CD4-positive, alpha-beta T cell (primary cell): ENCODE data around the gene ELFN1. TPM values are rescaled to one million over a fixed set of nuclear protein-coding genes. Genes with fewer than 3 reads are reported as not detected.

Experiments used
- ATAC-seq: fragments of 200-7000 bp; cut with Tn5 transposase; one replicate; pipeline ENCODE4 v1.10.0; 2022; ENCODE audit warnings: mild to moderate bottlenecking; ENCODE audit not compliant: poor library complexity
- CTCF ChIA-PET: fragments of 350-600 bp; sonication (Branson Sonifier 250); formaldehyde crosslinking; loops from one replicate; lab custom pipeline; 2021; ENCODE audit warnings: antibody characterized with exemption, inconsistent platforms; lab: Charles Lee
- POLR2A ChIA-PET: fragments of 350-600 bp; sonication (Branson Sonifier 250); formaldehyde crosslinking; loops from one replicate; lab custom pipeline; 2021; ENCODE audit warnings: antibody characterized with exemption, inconsistent platforms; lab: Charles Lee
- DNase-seq, 14 experiments: peaks; one replicate each; pipeline ENCODE4 v3.0.0-alpha.2; 2013 to 2020; ENCODE audit warnings: mixed read lengths in 2 of 14
- H3K27ac ChIP-seq, 2 donors: one replicate each; pipeline versions ENCODE4 v1.5.1 to v1.7.0; 2013; ENCODE audit warnings: low read length in 2 of 2, low read depth in 1 of 2, mild to moderate bottlenecking in 1 of 2
- H3K27me3 ChIP-seq, 2 experiments: 1 replicate in 1 of 2; 2 replicates in 1 of 2; pipeline versions ENCODE4 v1.6.1 to v1.7.0; 2013; ENCODE audit warnings: low read length in 2 of 2, control low read depth in 1 of 2, mild to moderate bottlenecking in 1 of 2, moderate library complexity in 1 of 2; ENCODE audit not compliant: insufficient read depth in 2 of 2, control insufficient read depth in 1 of 2
- H3K36me3 ChIP-seq: one replicate; pipeline ENCODE4 v1.6.1; 2013; ENCODE audit warnings: low read length, control low read depth; ENCODE audit not compliant: insufficient read depth
- H3K4me1 ChIP-seq: one replicate; pipeline ENCODE4 v1.6.1; 2013; ENCODE audit warnings: low read length, control low read depth; ENCODE audit not compliant: insufficient read depth
- H3K4me3 ChIP-seq: one replicate; pipeline ENCODE4 v1.5.1; 2013; ENCODE audit warnings: mild to moderate bottlenecking, low read length, moderate library complexity
- H3K9me3 ChIP-seq, 2 experiments: 1 replicate in 1 of 2; 2 replicates in 1 of 2; pipeline versions ENCODE4 v1.6.1 to v1.7.0; 2013; ENCODE audit warnings: low read length in 2 of 2, mild to moderate bottlenecking in 2 of 2, control low read depth in 1 of 2, moderate library complexity in 1 of 2; ENCODE audit not compliant: control insufficient read depth in 1 of 2, insufficient read depth in 1 of 2
- H3K27ac Mint-ChIP-seq: one replicate; pipeline ENCODE4 v1.8.0; 2020; ENCODE audit warnings: mixed read lengths
- H3K27me3 Mint-ChIP-seq: one replicate; pipeline ENCODE4 v1.8.0; 2021; ENCODE audit warnings: mixed read lengths
- H3K36me3 Mint-ChIP-seq: one replicate; pipeline ENCODE4 v1.8.0; 2021; ENCODE audit warnings: low read depth, mixed read lengths
- H3K4me1 Mint-ChIP-seq: one replicate; pipeline ENCODE4 v1.8.0; 2021; ENCODE audit warnings: low read depth, mixed read lengths
- H3K4me3 Mint-ChIP-seq: one replicate; pipeline ENCODE4 v1.8.0; 2020; ENCODE audit warnings: mild to moderate bottlenecking, mixed read lengths
- H3K9me3 Mint-ChIP-seq: one replicate; pipeline ENCODE4 v1.8.0; 2020; ENCODE audit warnings: mixed read lengths
- CTCF ChIP-seq: fragments of 200-600 bp; IDR thresholded peaks from one replicate; pipeline ENCODE4 v1.8.0; 2022; ENCODE audit warnings: antibody characterized with exemption, mild to moderate bottlenecking
- intact Hi-C, 2 experiments: fragments of 100-400 bp; cut with DNase I in 1 of 2; cut with micrococcal nuclease in 1 of 2; formaldehyde crosslinking; loops; one replicate each; pipeline versions ENCODE4 v1.15.1 to v1.9.0; 2023 to 2025; cut with DNase I, micrococcal nuclease
- total RNA-seq, 174 experiments: library from RNA in 2 of 174; stranded (reverse) in 2 of 174; gene quantifications; one replicate each; pipeline ENCODE4 v1.2.3 and lab custom pipeline; 2021 to 2026

Gene ELFN1
- total RNA-seq, 2 experiments from 2014 or later, result not detected

- Mint-ChIP-seq H3K27ac (no peak overlapping the region), H3K9me3 (no peaks in the 10 kb centered on the region), H3K27me3 (peaks cover 50% of the 10 kb centered on the region), H3K4me1 (peaks cover 11% of the 10 kb centered on the region), H3K36me3 (no peaks in the 10 kb centered on the region), H3K4me3 (no peak overlapping the region)
- H3K4me3 ChIP-seq, result no peak overlapping the region
- H3K36me3 ChIP-seq, result no peaks in the 10 kb centered on the region
- H3K9me3 ChIP-seq, result peaks cover 0 to 25% of the 10 kb centered on the region in 2 experiments
- CTCF ChIA-PET, result no interaction called here
- intact Hi-C loops, result loop anchor here (1.0 to 10.0 kb wide), 4 partner anchors 261 to 684 kb away; no protein-coding TSS in a partner anchor
- H3K27me3 ChIP-seq, result peaks cover 41 to 56% of the 10 kb centered on the region in 2 experiments
- no peak for ATAC-seq
- H3K4me1 ChIP-seq, result peaks cover 38% of the 10 kb centered on the region
- DNase-seq, result peak in 3 of 14 experiments; percentile 1 to 27 (median 20)
- H3K27ac ChIP-seq, result no peak overlapping the region
- POLR2A ChIA-PET, result no interaction called here
- TF ChIP-seq CTCF, result no peak
These were observed 6.0 kb upstream of the ELFN1 start for GRCh38 chr7:1663857-1664651.

- CTCF ChIA-PET, result no interaction called here
- ATAC-seq, result peak; percentile 27
- intact Hi-C loops, result loop anchor here (1.0 to 10.0 kb wide), 3 partner anchors 260 to 683 kb away; no protein-coding TSS in a partner anchor
- peak overlapping the region; percentile 41 for H3K4me3 ChIP-seq
- Mint-ChIP-seq H3K9me3 (no peaks in the 10 kb centered on the region), H3K4me3 (peak overlapping the region; percentile 45), H3K36me3 (no peaks in the 10 kb centered on the region), H3K27me3 (peaks cover 49% of the 10 kb centered on the region), H3K4me1 (peaks cover 13% of the 10 kb centered on the region), H3K27ac (no peak overlapping the region)
- peaks cover 43 to 60% of the 10 kb centered on the region in 2 experiments for H3K27me3 ChIP-seq
- TF ChIP-seq CTCF, result peak; percentile 46
- no peaks in the 10 kb centered on the region for H3K36me3 ChIP-seq
- no peak overlapping the region for H3K27ac ChIP-seq
- DNase-seq, result peak; percentile 22 to 71 (median 48)
- POLR2A ChIA-PET, result no interaction called here
- H3K9me3 ChIP-seq, result peaks cover 0 to 25% of the 10 kb centered on the region in 2 experiments
- peaks cover 43% of the 10 kb centered on the region for H3K4me1 ChIP-seq
These were observed 5.1 kb upstream of the ELFN1 start for GRCh38 chr7:1664711-1665548.

- intact Hi-C loops, result loop anchor here (1.0 to 10.0 kb wide), 3 partner anchors 259 to 544 kb away; no protein-coding TSS in a partner anchor
- ATAC-seq (peak; percentile 17), DNase-seq (peak in 3 of 14 experiments; percentile 17 to 38 (median 32))
- H3K9me3 Mint-ChIP-seq, result no peaks in the 10 kb centered on the region
- H3K9me3 ChIP-seq, result peaks cover 0 to 25% of the 10 kb centered on the region in 2 experiments
- no peaks in the 10 kb centered on the region for H3K36me3 ChIP-seq
- POLR2A ChIA-PET, result no interaction called here
- peaks cover 44% of the 10 kb centered on the region for H3K27me3 Mint-ChIP-seq
- no peak overlapping the region for H3K4me3 ChIP-seq
- no peak overlapping the region for H3K4me3 Mint-ChIP-seq
- H3K27ac Mint-ChIP-seq, result no peak overlapping the region
- H3K27me3 ChIP-seq, result peaks cover 44 to 62% of the 10 kb centered on the region in 2 experiments
- no peak for TF ChIP-seq CTCF
- CTCF ChIA-PET, result no interaction called here
- peaks cover 43% of the 10 kb centered on the region for H3K4me1 ChIP-seq
- H3K4me1 Mint-ChIP-seq, result peaks cover 13% of the 10 kb centered on the region
- no peak overlapping the region for H3K27ac ChIP-seq
- H3K36me3 Mint-ChIP-seq, result no peaks in the 10 kb centered on the region
These were observed 4.3 kb upstream of the ELFN1 start for GRCh38 chr7:1665549-1666316.
